Transverse colon (tissue), 4 donors: ENCODE measurements around the gene HOXB6. TPM values are rescaled to one million over a fixed set of nuclear protein-coding genes. Genes with fewer than 3 reads are reported as not detected.

Source experiments
- DNase-seq: peaks from one replicate; pipeline ENCODE4 v3.0.0-alpha.2; 2019
- H3K27ac ChIP-seq, 4 donors: fragments of 200-600 bp; sonication (generic); 2 replicates each; pipeline ENCODE4 v1.5.1; 2016 to 2018; ENCODE audit warnings: inconsistent platforms in 4 of 4
- H3K27me3 ChIP-seq: fragments of 200-600 bp; sonication (generic); 2 replicates; pipeline ENCODE4 v1.5.1; 2017; ENCODE audit warnings: inconsistent platforms
- H3K36me3 ChIP-seq, 4 donors: fragments of 200-600 bp; sonication (generic); 2 replicates each; pipeline ENCODE4 v1.5.1; 2017 to 2019; ENCODE audit warnings: inconsistent platforms in 4 of 4
- H3K4me1 ChIP-seq, 4 donors: fragments of 200-600 bp; sonication (generic); 2 replicates each; pipeline ENCODE4 v1.5.1; 2017 to 2020; ENCODE audit warnings: inconsistent platforms in 4 of 4
- H3K4me3 ChIP-seq, 4 donors: fragments of 200-600 bp; sonication (generic); 1 replicate in 1 of 4; 2 replicates in 3 of 4; pipeline versions ENCODE4 v1.5.1 to v1.6.1; 2017 to 2019; ENCODE audit warnings: inconsistent platforms in 4 of 4
- H3K9me3 ChIP-seq, 2 donors: fragments of 200-600 bp; sonication (generic); 2 replicates each; pipeline ENCODE4 v1.5.1; 2017 to 2019; ENCODE audit warnings: inconsistent platforms in 2 of 2
- EP300 ChIP-seq: sonication (generic); formaldehyde crosslinking; IDR thresholded peaks from one replicate; pipeline ENCODE4 v1.6.1; 2017; ENCODE audit warnings: antibody characterized with exemption, low read depth
- POLR2A ChIP-seq: fragments of 450-650 bp; IDR thresholded peaks from one replicate; pipeline ENCODE4 v1.6.1; 2016; ENCODE audit warnings: antibody characterized with exemption, mild to moderate bottlenecking, moderate library complexity
- POLR2AphosphoS5 ChIP-seq, 3 donors: sonication (generic); formaldehyde crosslinking; IDR thresholded peaks; one replicate each; pipeline ENCODE4 v1.6.1; 2016; ENCODE audit warnings: antibody characterized with exemption in 3 of 3
- WGBS, 2 donors: methylation state at CpG; one replicate each; pipeline ENCODE4 v1.1.5; 2018; ENCODE audit warnings: low coverage in 1 of 2; 5-methylcytosine and 5-hydroxymethylcytosine counted together
- in situ Hi-C, 4 donors: fragments of 200-750 bp; cut with MboI; loops; one replicate each; pipeline versions ENCODE4 v1.15.0 to v1.15.1; 2017; ENCODE audit warnings: low sequenced_read_pairs in 3 of 4, low pct_ligation_motif_present in 1 of 4, low pct_unique_long_range_greater_than_20kb in 1 of 4
- intact Hi-C: fragments of 100-400 bp; cut with DNase I; formaldehyde crosslinking; loops from one replicate; pipeline ENCODE4 v1.15.1; 2023; ENCODE audit warnings: low total_unique reads
- total RNA-seq, 4 donors: library from RNA; depleted of rRNA; stranded (reverse); fragments of >200 nt; gene quantifications; one replicate each; pipeline ENCODE4 v1.1.0, GENCODE V29; 2016
- TF ChIP-seq, protein P1 (sequence below), 5 experiments: fragments of 200-600 bp in 3 of 5; fragments of 450-650 bp in 2 of 5; sonication (generic) in 3 of 5; IDR thresholded peaks; 1 replicate in 2 of 5; 2 replicates in 3 of 5; pipeline ENCODE4 v1.5.1; 2016 to 2017; ENCODE audit warnings: antibody characterized with exemption in 5 of 5, inconsistent platforms in 3 of 5, mild to moderate bottlenecking in 2 of 5, moderate library complexity in 1 of 5

HOXB6 gene
- total RNA-seq, 4 donors from 2014 or later: 42.7 to 78.4 (median 62.5) TPM

DNA sequence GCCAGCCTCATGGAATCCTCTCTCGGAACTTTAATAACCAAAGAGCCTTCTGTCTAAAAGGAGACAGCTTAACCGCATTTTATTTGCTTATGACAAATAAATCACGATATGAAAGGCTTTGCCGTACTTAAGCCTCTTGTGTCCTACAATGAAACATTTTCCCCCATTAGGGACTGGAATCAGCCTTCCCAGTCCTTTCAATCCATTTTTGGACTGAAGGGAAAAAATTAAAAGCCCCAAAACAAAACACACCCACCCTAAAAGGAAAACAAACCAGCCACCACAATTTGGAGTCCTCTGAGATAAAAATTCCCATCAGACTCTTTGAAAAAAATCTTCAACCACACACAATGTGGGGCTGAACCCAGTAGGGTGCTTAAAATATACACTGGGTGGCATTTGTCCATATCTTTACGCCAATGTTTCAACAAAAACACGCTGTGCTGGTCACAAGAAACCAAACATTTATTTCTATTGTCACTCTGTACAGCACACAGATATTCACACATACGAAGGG, 29.7 kb downstream of the HOXB6 start:
- no peak for TF ChIP-seq POLR2A
- WGBS, 2 donors: 52 to 63% methylated on average over 5 to 7 of the region's 7 CpGs
- peak overlapping the region; percentile 89 to 95 (median 92) for H3K27ac ChIP-seq
- no peaks in the 10 kb centered on the region for H3K36me3 ChIP-seq
- H3K27me3 ChIP-seq: peaks cover 7% of the 10 kb centered on the region
- DNase-seq: no peak
- H3K4me3 ChIP-seq: peak overlapping the region in 1 of 4 donors; percentile 28
- H3K9me3 ChIP-seq: no peaks in the 10 kb centered on the region
- peaks cover 36 to 92% (median 71%) of the 10 kb centered on the region in 4 donors for H3K4me1 ChIP-seq
- intact Hi-C loops (loop anchor here (5.0 kb wide), 1 partner anchor 33 kb away; no protein-coding TSS in a partner anchor), in situ Hi-C loops (no loop called here)

DNA sequence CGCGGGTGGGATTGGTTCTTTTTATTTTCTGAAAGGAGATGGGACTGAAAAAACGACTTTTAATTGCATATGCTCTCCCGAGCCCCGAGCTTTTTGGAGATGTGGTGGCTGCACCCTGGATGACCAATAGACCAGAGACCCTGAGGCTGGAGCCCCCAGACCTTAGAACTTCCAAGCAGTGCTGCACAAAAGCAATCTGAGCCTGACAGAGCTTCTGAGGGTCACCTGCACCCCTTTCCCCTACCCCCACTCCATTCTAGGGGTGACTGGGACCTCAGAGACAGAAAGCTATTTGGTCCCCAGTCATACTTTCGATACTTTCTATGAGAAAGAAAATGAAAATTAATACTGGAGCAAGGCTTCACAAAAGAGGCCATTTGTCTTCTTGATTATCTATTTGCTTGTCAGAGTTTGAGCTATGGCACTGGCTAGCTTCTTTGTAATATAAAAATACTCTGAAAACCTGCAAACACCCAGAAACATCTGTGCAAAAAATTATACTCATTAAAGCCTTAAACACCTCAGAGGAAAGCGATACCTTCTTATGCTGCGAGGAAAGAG, 30.2 kb downstream of the HOXB6 start:
- Histone ChIP-seq H3K27ac (peak overlapping the region; percentile 89 to 95 (median 92)), H3K27me3 (peaks cover 3% of the 10 kb centered on the region), H3K36me3 (no peaks in the 10 kb centered on the region), H3K4me1 (peaks cover 36 to 92% (median 72%) of the 10 kb centered on the region in 4 donors), H3K9me3 (no peaks in the 10 kb centered on the region), H3K4me3 (peak overlapping the region in 1 of 4 donors; percentile 28)
- WGBS, 2 donors: 62 to 79% methylated on average over 6 to 8 of the region's 8 CpGs
- TF ChIP-seq POLR2A (no peak), EP300 (no peak), POLR2AphosphoS5 (IDR thresholded peaks at IDR 0.05) (no peak)
- TF ChIP-seq, protein P1, sequence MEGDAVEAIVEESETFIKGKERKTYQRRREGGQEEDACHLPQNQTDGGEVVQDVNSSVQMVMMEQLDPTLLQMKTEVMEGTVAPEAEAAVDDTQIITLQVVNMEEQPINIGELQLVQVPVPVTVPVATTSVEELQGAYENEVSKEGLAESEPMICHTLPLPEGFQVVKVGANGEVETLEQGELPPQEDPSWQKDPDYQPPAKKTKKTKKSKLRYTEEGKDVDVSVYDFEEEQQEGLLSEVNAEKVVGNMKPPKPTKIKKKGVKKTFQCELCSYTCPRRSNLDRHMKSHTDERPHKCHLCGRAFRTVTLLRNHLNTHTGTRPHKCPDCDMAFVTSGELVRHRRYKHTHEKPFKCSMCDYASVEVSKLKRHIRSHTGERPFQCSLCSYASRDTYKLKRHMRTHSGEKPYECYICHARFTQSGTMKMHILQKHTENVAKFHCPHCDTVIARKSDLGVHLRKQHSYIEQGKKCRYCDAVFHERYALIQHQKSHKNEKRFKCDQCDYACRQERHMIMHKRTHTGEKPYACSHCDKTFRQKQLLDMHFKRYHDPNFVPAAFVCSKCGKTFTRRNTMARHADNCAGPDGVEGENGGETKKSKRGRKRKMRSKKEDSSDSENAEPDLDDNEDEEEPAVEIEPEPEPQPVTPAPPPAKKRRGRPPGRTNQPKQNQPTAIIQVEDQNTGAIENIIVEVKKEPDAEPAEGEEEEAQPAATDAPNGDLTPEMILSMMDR (IDR thresholded peaks at IDR 0.05): no peak
- in situ Hi-C loops: no loop called here
- no peak for DNase-seq
- intact Hi-C loops: loop anchor here (5.0 kb wide), 1 partner anchor 32 kb away; no protein-coding TSS in a partner anchor

DNA sequence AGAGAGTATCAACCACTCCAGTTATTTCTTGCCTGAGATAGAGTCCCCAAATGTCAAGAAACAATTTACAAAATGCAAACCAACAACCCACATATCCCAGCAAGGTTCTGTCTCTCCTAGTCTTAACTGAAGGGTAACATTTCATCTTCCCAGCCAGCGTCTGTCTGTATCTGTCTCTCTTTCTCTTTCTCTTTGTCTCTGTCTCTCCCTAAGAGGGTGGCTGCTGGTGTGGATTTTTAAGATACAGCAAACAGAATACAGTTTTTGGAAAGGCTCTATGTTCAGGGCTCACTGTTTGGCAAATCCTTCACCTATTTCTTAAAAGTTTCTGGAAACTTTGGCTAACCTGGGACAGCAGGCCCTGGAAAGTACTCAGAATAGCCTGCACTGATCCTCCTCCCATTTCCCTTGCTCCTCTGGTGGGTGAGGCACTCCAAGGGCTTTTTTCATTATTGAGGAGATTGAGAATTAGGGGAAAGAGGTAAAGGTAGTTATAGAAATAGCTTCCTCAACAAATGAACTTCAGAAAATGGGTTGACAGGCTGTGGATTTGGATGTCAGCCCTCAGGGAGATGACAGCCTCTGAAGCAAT, 32.9 kb downstream of the HOXB6 start:
- DNase-seq: no peak
- in situ Hi-C loops (no loop called here), intact Hi-C loops (no loop called here)
- no peaks in the 10 kb centered on the region for H3K27me3 ChIP-seq
- no peaks in the 10 kb centered on the region for H3K36me3 ChIP-seq
- peak overlapping the region; percentile 89 to 95 (median 92) for H3K27ac ChIP-seq
- peaks cover 48 to 95% (median 77%) of the 10 kb centered on the region in 4 donors for H3K4me1 ChIP-seq
- H3K9me3 ChIP-seq: no peaks in the 10 kb centered on the region
- WGBS, 2 donors: 68% methylated on average over 1 of the region's 1 CpG; no CpG with 5 or more reads in 1 of the 2 donors
- TF ChIP-seq EP300 (no peak), POLR2AphosphoS5 (IDR thresholded peaks at IDR 0.05) (no peak), POLR2A (no peak)
- TF ChIP-seq, protein P1 (IDR thresholded peaks at IDR 0.05): no peak
- H3K4me3 ChIP-seq: peak overlapping the region in 1 of 4 donors; percentile 36

DNA sequence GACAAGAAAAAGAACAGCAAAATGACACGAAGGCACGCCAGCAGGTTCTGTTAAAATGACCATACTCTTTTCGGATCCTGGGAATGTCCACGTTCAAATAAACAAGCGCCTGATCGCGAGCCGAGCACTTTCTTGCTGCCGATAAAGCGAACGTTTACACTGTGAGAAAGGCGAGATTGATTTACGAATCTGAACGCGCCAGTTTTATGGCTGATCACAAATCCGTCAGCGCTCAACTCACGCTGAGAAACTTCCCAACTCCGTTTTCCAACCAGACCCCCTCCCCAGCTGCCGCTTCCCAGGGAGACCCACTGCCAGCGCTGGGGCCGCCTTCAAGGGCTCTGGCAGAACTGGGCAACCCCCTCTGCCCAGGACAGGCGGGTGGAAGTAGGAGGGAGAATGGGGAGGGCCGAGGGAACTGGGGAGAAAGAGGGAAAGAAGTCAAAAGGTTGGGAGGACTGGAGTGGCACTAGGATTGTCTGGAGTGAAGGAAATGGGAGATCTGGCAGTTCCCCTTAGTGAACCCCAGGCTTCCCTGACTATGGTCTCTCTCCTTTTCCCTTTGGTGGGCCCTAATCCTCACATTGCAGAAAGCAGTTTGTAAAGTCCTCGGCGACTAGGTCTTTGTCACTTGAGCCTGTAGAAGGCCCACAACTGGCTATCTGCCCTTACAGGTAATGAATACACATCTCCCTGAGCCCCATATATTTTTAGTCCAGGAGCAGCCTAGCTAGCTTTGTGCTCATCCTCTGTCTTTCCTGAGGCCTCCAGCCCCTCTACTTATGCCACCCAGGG, 33.6 kb downstream of the HOXB6 start:
- Histone ChIP-seq H3K9me3 (no peaks in the 10 kb centered on the region), H3K27ac (peak overlapping the region; percentile 89 to 95 (median 92)), H3K4me1 (peaks cover 53 to 95% (median 79%) of the 10 kb centered on the region in 4 donors), H3K27me3 (no peaks in the 10 kb centered on the region), H3K4me3 (peak overlapping the region; percentile 2 to 36 (median 16)), H3K36me3 (no peaks in the 10 kb centered on the region)
- DNase-seq: no peak
- WGBS, 2 donors: 26 to 55% methylated on average over 17 to 26 of the region's 26 CpGs
- intact Hi-C loops: no loop called here
- in situ Hi-C loops: no loop called here
- TF ChIP-seq POLR2AphosphoS5 (IDR thresholded peaks at IDR 0.05) (no peak), EP300 (no peak)
